GM21737 (cell line): Measurements from ENCODE around the gene OLFM3.

Experiments used
- ATAC-seq: cut with Tn5 transposase; IDR thresholded peaks from one replicate; pipeline ENCODE4 v1.9.1; 2021; ENCODE audit warnings: mild to moderate bottlenecking, moderate library complexity; ENCODE audit not compliant: unreplicated experiment

Gene OLFM3

GRCh38 chr1:101852936-101853335 is 143.8 kb downstream of the OLFM3 start:
- no peak for ATAC-seq

- ATAC-seq = no peak
Observed at GRCh38 chr1:101849356-101849755, 147.4 kb downstream of the OLFM3 start.

DNA sequence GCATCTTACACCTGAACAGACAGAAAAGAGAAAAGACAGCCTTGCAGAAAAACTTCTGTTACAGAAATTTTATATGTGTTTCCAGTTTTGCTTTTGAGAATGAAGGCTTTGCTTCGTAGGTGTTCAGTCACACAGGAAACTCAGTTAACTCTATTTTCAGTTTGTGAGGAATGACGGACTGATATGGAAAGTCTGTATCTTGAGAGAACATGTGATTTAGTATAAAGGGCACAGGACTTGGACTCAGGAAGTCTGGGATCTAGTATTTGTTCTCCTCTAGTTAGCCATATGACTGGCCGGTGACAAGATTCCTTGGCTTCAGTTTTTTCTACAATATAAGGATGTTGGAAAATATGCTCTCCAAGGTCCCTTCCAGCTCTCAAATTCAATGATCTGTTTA is 149.1 kb downstream of the OLFM3 start:
- ATAC-seq = no peak

GRCh38 chr1:101846820-101847219 is 149.9 kb downstream of the OLFM3 start:
- ATAC-seq = no peak

GRCh38 chr1:101843160-101843559 is 153.6 kb downstream of the OLFM3 start:
- no peak for ATAC-seq

DNA sequence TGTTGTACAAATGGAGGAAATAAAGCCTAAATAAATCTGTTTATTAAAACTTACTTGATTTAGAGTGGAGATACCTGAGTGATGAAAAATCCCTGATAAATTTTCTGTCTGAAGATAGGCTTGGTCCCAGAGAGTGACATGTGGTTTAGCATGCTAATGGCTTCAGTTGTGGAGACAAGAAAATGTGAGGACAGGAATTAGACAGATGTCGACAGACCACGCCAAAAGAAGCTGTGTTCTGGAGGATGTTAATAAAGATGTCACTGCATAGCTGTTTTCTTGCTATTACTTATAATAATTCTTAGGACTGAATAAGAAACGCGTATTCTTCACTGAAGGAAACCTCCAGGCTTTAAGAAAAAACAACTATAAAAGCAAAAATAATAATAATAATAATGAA is 154.9 kb downstream of the OLFM3 start:
- no peak for ATAC-seq

DNA sequence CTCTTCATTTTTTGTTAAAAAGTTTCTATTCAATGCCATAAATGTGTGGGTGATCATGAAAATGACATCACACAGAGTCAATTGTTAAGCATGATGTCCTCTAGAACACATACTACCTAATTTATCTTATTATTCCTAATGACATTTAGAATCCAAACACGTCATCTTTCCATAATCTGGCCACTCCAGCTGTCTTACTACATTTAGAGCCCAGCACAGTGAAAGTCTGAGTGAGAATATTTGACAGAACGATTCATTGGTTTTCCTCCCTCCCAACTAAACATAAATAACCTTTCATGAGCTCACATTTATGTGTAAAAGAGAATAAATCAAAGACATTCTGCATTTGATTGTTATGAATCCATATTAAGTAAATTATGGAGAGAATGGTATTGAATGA is 160.7 kb downstream of the OLFM3 start:
- no peak for ATAC-seq

DNA sequence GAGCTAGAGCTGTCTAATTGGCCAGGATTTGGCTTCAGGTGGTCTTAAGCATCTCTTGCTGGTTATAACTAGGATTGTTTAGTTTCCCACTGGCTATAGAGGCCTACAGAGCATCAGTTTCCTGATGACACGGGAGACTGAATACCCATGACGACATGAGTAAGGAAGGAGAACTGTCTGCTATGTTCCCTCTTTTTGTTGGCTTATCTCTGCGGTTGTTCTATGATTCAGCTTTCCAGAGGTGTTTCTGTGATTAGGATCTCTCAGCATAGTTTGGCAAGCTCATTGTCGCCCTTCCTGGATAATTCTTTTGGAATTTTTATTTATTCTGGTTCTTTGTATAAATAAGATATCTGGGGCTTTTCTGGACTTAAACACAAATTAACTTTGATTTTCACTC is 163.4 kb downstream of the OLFM3 start:
- no peak for ATAC-seq

GRCh38 chr1:101826416-101826815 is 170.3 kb downstream of the OLFM3 start:
- no peak for ATAC-seq

- no peak for ATAC-seq
Observed at GRCh38 chr1:101820071-101820470, 176.7 kb downstream of the OLFM3 start.

DNA sequence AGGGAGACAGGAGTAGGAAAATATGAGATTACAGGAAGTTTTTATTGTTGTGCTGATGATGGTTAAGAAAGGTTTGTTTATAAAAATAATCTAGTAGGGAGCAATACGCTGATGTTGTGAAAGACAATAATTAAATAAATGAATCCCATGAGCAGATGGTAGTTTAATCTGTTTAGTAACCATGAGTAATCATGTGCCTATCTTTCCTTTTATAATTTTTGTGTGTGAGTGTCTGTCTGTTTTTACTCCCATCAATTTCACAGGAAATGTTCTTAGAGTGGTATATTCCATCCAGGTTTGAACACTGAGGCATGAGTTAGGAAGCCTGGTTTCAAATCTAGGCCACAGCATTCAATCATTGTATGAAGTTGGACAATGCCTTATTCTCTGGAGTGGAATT is 180.5 kb downstream of the OLFM3 start:
- no peak for ATAC-seq

DNA sequence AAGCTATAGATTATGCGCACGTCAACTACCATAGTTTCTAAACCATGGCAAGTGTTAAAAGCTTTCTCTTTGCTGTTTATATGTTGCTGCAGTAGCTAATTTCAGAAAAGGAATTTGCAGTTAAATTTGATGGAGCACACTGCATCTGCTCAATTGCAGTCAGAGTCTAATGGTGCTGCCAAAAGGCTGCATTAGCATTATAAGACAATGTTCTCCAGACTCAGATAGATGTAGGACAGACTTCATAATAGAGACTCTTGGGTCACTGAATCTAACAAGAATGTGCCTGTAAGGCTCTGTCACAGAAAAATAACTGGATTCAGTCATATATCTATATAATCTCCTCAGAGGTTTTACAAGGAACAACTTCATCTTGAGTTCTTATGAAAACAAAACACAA is 198.3 kb downstream of the OLFM3 start:
- no peak for ATAC-seq

- ATAC-seq = no peak
Observed at GRCh38 chr1:101797722-101798121, 199.0 kb downstream of the OLFM3 start.

DNA sequence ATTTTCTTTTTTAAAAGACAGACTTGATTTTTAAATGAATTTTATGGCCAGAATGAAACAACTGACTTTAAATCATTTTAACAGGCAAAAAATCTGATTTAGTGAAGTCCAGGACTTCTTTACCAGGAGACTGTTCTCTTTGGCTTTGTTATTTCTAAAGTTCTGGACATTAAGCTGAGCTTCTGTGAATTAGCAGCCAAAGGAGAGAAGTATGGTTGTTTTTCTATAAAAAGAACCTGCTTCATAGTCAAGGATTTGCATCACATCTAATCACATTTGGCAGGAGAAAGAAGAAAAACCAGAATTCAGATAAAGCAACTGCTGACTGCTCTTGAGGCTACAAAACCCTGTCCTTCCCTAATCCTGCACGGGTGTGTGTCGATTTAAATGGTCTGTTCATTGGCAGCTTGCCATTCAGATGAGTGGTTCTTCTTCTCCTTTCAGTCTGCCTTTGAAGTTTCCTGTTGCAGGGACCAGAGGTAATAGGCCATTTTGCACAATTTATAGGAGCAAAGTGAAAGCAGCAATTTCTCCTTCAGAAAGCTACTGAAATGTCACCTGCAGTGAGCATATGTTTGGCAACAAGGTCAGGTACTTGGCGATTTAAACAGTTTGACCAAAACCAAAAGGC is 215.4 kb downstream of the OLFM3 start:
- ATAC-seq = no peak

GRCh38 chr1:101769520-101769919 is 227.2 kb downstream of the OLFM3 start:
- ATAC-seq = no peak

- no peak for ATAC-seq
Observed at GRCh38 chr1:101757985-101758384, 238.7 kb downstream of the OLFM3 start.

DNA sequence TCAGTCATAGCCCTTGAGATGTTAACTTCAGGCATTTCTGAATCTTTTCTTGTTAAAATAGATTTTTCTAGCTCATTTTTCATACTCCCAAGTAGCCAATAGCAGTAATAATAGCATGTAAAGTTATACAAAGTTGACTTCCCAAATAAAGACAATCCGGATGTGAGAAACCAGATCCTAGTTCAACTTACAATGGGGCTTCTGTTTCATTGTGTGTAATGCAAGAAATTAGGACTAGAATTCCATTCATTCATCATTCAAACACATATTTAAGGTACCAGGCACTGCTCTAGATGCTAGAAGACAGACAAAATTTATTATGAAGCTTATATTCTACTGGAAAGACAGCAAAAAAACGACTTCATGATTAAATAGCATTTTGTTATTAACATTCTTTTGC is 240.3 kb downstream of the OLFM3 start:
- no peak for ATAC-seq
